HEK293 (cell line): Measurements from ENCODE around the gene ZNF593.
A peak's percentile ranks its signal among the peaks of the same experiment; 100 is the strongest.

ENCODE experiments used
- AEBP2 ChIP-seq: fragments of 450-650 bp; formaldehyde crosslinking; IDR thresholded peaks from 2 replicates; pipeline ENCODE4 v1.5.1; 2016; ENCODE audit warnings: missing biosample characterization, missing genetic modification characterization, borderline replicate concordance
- GLIS2 ChIP-seq: fragments of 450-650 bp; formaldehyde crosslinking; IDR thresholded peaks from 2 replicates; pipeline ENCODE4 v1.5.1; 2016; ENCODE audit warnings: missing biosample characterization, missing genetic modification characterization
- HOXC10 ChIP-seq: sonication (generic); formaldehyde crosslinking; IDR thresholded peaks from 2 replicates; pipeline ENCODE4 v1.8.1; 2023; ENCODE audit warnings: mild to moderate bottlenecking, missing genetic modification reagents
- HOXD13 ChIP-seq: sonication (generic); formaldehyde crosslinking; IDR thresholded peaks from 2 replicates; pipeline ENCODE4 v1.8.0; 2022; ENCODE audit warnings: missing genetic modification reagents, borderline replicate concordance
- IKZF3 ChIP-seq: fragments of 450-650 bp; IDR thresholded peaks from 2 replicates; pipeline ENCODE4 v1.5.0; 2018; ENCODE audit warnings: missing biosample characterization, mild to moderate bottlenecking, missing genetic modification characterization, moderate library complexity
- KLF16 ChIP-seq: fragments of 450-650 bp; formaldehyde crosslinking; IDR thresholded peaks from 2 replicates; pipeline ENCODE4 v1.5.1; 2017; ENCODE audit warnings: missing biosample characterization, missing genetic modification characterization
- REPIN1 ChIP-seq: fragments of 450-650 bp; formaldehyde crosslinking; IDR thresholded peaks from 2 replicates; pipeline ENCODE4 v1.5.1; 2017; ENCODE audit warnings: missing biosample characterization, missing genetic modification characterization, low read depth
- ZBTB49 ChIP-seq: fragments of 450-650 bp; formaldehyde crosslinking; IDR thresholded peaks from 2 replicates; pipeline ENCODE4 v1.5.1; 2016; ENCODE audit warnings: missing biosample characterization, missing genetic modification characterization, low read depth
- ZFP41 ChIP-seq: fragments of 450-650 bp; formaldehyde crosslinking; IDR thresholded peaks from 2 replicates; pipeline ENCODE4 v1.5.1; 2016; ENCODE audit warnings: missing biosample characterization, missing genetic modification characterization, borderline replicate concordance
- ZNF10 ChIP-seq: fragments of 450-650 bp; formaldehyde crosslinking; IDR thresholded peaks from 2 replicates; pipeline ENCODE4 v1.5.1; 2017; ENCODE audit warnings: missing biosample characterization, missing genetic modification characterization
- ZNF132 ChIP-seq: fragments of 450-650 bp; formaldehyde crosslinking; IDR thresholded peaks from 2 replicates; pipeline ENCODE4 v1.5.1; 2017; ENCODE audit warnings: missing biosample characterization, missing genetic modification characterization, borderline replicate concordance
- ZNF148 ChIP-seq: fragments of 450-650 bp; formaldehyde crosslinking; IDR thresholded peaks from 2 replicates; pipeline ENCODE4 v1.5.0; 2017; ENCODE audit warnings: missing biosample characterization, missing genetic modification characterization, borderline replicate concordance
- ZNF202 ChIP-seq: fragments of 450-650 bp; formaldehyde crosslinking; IDR thresholded peaks from 2 replicates; pipeline ENCODE4 v1.5.1; 2016; ENCODE audit warnings: missing biosample characterization, missing genetic modification characterization, borderline replicate concordance
- ZNF23 ChIP-seq: fragments of 450-650 bp; formaldehyde crosslinking; IDR thresholded peaks from 2 replicates; pipeline ENCODE4 v1.5.1; 2016; ENCODE audit warnings: missing biosample characterization, missing genetic modification characterization, borderline replicate concordance
- ZNF239 ChIP-seq: fragments of 450-650 bp; formaldehyde crosslinking; IDR thresholded peaks from 2 replicates; pipeline ENCODE4 v1.5.1; 2016; ENCODE audit warnings: missing biosample characterization, missing genetic modification characterization
- ZNF280C ChIP-seq: fragments of 450-650 bp; formaldehyde crosslinking; IDR thresholded peaks from 2 replicates; pipeline ENCODE4 v1.5.1; 2016; ENCODE audit warnings: missing biosample characterization, missing genetic modification characterization
- ZNF362 ChIP-seq: fragments of 450-650 bp; formaldehyde crosslinking; IDR thresholded peaks from 2 replicates; pipeline ENCODE4 v1.5.1; 2016; ENCODE audit warnings: missing biosample characterization, missing genetic modification characterization
- ZNF488 ChIP-seq: fragments of 450-650 bp; formaldehyde crosslinking; IDR thresholded peaks from 2 replicates; pipeline ENCODE4 v1.5.1; 2016; ENCODE audit warnings: missing biosample characterization, missing genetic modification characterization
- ZNF580 ChIP-seq: fragments of 450-650 bp; formaldehyde crosslinking; IDR thresholded peaks from 2 replicates; pipeline ENCODE4 v1.5.1; 2016; ENCODE audit warnings: missing biosample characterization, missing genetic modification characterization
- ZNF626 ChIP-seq: fragments of 450-650 bp; sonication (Bioruptor Pico); formaldehyde crosslinking; IDR thresholded peaks from 2 replicates; pipeline ENCODE4 v1.5.1; 2018; ENCODE audit warnings: missing biosample characterization, missing genetic modification characterization, inconsistent platforms
- ZNF645 ChIP-seq: fragments of 450-650 bp; formaldehyde crosslinking; IDR thresholded peaks from 2 replicates; pipeline ENCODE4; 2016; ENCODE audit warnings: missing biosample characterization, missing genetic modification characterization
- ZNF654 ChIP-seq: fragments of 450-650 bp; formaldehyde crosslinking; IDR thresholded peaks from 2 replicates; pipeline ENCODE4 v1.5.1; 2016; ENCODE audit warnings: low read depth, missing biosample characterization, missing genetic modification characterization
- ZSCAN16 ChIP-seq: fragments of 450-650 bp; formaldehyde crosslinking; IDR thresholded peaks from 2 replicates; pipeline ENCODE4 v1.5.1; 2016; ENCODE audit warnings: missing biosample characterization, missing genetic modification characterization

The ZNF593 gene

GRCh38 chr1:26169669-26170471 lies at the start of gene ZNF593 (continued):
- no peak for TF ChIP-seq ZNF362
- 0 out of 2 replicates have a peak, but pooled peaks have one; percentile 17 for TF ChIP-seq IKZF3 (tag by site-specific recombination)
- no peak for TF ChIP-seq REPIN1 (tag by site-specific recombination)
- TF ChIP-seq AEBP2: 0 out of 2 replicates have a peak, but pooled peaks have one; percentile 5
- TF ChIP-seq HOXC10 (CRISPR knock-in tag): no peak
- TF ChIP-seq ZNF148: peak; percentile 61; the same call in 1 of the 2 replicates
- TF ChIP-seq ZNF645: no peak
- no peak; the same call in 1 of the 2 replicates for TF ChIP-seq ZNF580 (tag by site-specific recombination)
- TF ChIP-seq ZNF23 (tag by site-specific recombination): no peak
- no peak for TF ChIP-seq ZNF132 (tag by site-specific recombination)
- TF ChIP-seq GLIS2 (tag by site-specific recombination): peak; percentile 98
- TF ChIP-seq ZNF10 (tag by site-specific recombination): no peak
- peak; percentile 92 for TF ChIP-seq KLF16 (tag by site-specific recombination)
- no peak for TF ChIP-seq ZBTB49 (tag by site-specific recombination)
- TF ChIP-seq ZNF626 (tag by site-specific recombination): no peak
- no peak for TF ChIP-seq HOXD13 (CRISPR knock-in tag)
- TF ChIP-seq ZNF654 (tag by site-specific recombination): no peak
- TF ChIP-seq ZNF488 (tag by site-specific recombination): no peak
- TF ChIP-seq ZFP41 (tag by site-specific recombination): no peak
- no peak for TF ChIP-seq ZNF202
- TF ChIP-seq ZSCAN16: peak; percentile 87
- 0 out of 2 replicates have a peak, but pooled peaks have one; percentile 27 for TF ChIP-seq ZNF239 (tag by site-specific recombination)
- TF ChIP-seq ZNF280C: no peak
